HG03196 (cell line): ENCODE data around the gene SH2B2.

Experiments used
- ATAC-seq: cut with Tn5 transposase; IDR thresholded peaks from one replicate; pipeline ENCODE4 v1.9.1; 2021; ENCODE audit not compliant: unreplicated experiment

The SH2B2 gene

DNA sequence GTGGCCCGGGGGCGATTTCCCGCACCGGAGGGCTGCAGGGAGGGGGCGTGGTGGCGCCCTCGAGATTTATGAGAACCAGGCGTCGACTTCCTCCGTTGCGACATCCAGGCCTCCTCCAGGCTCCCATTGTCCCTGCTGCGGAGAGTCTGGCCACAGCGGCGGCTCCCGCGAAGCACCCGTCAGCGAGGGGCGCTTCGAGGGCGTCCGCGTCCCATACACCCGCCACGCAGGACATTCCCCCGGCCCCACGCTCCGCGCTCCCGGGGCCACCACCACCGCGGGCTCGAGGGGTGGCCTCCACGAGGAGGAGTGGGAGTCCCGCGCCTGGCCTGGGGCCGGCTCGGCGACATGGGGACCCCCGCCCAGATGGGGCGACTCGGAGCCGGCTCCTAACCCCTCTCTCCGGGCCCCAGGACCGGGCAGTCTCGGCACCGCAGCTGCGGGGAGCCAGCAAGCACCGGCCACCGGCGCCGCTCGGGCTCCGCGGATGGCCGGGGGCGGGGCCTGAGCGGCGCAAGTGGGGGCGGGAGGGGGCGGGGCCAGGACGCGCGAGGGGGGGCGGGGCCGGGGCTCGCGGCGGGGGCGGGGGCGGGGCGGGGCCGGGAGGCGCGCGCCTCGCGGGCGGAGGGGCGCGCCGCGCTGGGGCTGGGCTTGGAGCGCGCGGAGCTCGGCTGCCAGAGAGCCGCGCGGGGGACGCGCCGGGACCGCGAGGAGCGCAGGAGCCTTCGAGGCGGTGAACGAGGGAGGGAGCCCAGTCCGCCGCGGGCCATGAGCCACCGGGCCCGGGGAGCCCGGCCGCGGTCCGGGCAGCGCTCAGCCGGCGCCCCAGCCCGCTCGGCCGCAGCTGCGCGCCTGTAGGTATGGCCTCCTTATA is at the start of gene SH2B2:
TSS of gene SH2B2 (plus strand) at position 632 of the 874 bp plus-strand sequence. CDS start 13,683 bp downstream, outside the sequence.
- no peak for ATAC-seq

DNA sequence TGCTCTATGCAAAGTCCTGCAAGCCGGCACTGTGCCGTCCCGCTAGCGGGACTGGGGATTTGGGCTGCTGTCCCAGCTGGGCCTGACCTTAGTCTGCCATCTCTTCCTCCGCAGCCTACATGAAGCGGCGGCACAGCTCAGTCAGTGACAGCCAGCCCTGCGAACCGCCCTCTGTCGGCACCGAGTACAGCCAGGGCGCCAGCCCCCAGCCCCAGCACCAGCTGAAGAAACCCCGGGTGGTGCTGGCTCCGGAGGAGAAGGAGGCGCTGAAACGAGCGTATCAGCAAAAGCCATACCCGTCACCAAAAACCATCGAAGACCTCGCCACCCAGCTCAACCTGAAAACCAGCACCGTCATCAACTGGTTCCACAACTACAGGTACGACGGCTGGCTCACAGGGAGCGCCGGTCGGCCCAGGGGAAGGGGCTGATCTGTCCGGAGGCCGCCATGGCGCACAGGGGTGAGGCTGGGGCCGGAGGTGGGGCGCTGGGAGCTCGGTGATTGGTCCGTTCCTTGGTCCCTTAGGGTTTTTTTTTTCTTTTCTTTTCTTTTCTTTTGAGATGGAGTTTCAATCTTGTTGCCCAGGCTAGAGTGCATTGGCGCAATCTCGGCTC is 47.4 kb upstream of the SH2B2 start:
- ATAC-seq = no peak

DNA sequence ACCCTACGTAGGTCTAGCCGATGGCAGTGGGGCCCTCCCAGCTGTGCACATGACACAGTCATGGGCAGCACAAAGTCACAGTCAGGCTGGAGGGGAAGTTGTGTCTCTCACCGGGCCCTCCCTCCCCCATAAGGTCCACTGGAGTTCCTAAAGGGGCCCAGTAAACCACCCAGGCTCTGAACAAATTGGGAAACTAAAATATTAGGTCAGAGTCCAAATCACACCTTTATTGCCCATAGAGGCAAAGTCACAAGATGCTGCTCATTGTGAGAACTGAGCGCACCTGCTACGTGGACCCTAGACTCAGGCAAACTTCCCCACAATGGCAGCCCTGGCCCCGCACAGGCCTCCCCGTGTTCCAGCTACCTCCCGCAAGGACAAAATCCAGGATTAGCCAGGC is 45.2 kb upstream of the SH2B2 start:
- ATAC-seq = no peak

DNA sequence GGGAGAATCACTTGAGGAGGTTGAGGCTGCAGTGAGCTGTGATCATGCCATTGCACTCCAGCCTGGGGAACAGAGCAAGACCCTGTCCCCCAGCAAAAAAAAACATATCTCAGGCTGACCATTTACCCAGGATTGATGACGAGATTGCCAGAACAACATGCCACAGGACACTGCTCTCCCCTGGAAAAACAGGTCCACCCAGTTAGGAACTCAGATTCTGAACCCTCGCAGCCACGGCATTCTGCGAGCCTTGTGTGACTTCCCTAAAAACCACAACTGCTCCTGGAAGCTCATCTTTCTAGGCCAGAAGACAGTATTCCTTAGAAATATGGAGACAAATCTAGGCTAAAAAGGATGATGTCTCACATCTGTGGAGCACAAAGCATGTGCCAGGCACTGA is 42.1 kb upstream of the SH2B2 start:
- ATAC-seq = no peak

DNA sequence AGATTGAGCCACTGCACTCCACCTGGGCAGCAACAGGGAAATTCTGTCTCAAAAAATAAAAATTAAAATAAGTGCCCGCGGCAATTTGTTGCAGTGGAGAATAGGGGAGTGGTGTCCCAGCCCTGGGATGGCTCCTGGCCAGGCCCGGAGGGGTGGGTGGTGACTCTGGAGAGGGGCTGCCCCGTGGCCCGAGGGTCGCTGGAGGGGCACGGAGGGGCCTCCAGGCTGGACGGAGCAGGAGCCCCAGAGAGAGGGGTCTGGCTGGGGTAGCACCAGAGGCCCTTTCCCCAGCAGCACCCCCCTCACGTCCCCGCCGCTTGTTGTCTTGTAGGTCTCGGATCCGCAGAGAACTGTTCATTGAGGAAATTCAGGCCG is 38.6 kb upstream of the SH2B2 start:
- no peak for ATAC-seq

DNA sequence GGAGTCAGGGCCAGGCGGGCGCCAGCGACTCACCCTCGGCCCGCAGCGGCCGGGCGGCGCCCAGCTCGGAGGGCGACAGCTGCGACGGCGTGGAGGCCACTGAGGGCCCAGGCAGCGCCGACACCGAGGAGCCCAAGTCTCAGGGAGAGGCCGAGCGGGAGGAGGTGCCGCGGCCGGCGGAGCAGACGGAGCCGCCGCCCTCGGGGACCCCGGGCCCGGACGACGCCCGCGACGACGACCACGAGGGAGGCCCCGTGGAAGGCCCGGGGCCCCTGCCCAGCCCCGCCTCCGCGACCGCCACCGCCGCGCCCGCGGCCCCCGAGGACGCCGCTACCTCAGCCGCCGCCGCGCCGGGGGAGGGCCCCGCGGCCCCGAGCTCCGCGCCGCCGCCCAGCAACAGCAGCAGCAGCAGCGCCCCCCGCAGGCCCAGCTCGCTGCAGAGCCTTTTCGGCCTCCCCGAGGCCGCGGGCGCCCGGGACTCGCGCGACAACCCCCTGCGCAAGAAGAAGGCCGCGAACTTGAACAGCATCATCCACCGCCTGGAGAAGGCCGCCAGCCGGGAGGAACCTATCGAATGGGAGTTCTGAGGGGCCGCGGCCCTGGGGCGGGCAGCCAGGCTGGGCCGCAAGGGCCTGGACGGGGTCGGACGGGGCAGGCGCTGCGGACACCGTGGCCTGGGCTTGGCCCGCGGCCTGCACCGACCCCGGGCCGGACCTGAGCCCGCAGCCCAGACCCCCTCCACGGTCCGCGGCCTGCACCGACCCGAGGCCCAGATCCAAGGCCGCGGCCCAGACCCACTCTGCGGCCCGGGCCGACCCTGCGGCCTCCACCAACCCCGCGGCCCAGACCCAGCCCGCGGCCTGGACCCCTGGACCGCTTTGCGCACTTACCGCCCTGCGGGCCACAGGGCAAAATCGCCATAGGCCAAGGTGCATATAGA is 37.9 kb upstream of the SH2B2 start:
- ATAC-seq = no peak

DNA sequence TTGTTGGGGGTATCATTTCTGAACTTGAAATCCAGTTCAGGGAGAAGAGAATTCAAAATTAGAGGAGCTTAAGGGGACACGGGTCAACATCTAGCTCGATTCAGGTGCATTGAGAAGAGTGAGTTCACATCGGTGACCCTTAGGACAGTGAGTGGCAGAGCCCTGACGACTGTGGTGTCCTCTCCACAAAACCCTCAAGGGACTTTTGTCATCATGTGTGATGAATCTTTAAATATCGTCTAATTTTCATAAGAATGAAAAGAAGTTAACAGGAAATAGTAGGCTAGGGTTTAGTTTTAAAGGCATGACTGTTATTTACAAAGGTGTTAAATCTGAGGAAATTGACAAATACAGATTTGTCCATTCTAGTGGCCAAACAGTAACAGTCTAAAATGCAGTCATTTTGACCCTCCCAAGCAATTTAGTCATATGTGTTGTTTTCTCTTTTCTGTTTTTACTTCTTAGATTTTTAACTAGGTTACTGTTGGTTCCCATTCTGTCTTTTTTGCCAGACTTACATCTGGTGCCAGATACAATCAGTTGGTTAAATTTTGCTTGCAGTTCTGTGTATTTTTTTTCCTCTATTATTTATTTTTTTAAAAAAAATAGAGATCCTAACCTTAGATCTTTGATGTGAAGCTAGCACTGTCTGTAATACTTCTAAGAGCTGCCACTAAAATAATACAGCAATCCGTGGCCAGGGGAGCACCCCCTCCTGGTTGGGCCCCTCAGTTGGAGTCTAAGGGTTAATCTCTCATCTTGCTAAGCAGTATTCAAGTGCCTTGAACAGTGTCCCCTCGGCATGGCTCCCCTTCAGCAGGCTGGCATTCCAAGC is 34.9 kb upstream of the SH2B2 start:
- ATAC-seq = no peak

DNA sequence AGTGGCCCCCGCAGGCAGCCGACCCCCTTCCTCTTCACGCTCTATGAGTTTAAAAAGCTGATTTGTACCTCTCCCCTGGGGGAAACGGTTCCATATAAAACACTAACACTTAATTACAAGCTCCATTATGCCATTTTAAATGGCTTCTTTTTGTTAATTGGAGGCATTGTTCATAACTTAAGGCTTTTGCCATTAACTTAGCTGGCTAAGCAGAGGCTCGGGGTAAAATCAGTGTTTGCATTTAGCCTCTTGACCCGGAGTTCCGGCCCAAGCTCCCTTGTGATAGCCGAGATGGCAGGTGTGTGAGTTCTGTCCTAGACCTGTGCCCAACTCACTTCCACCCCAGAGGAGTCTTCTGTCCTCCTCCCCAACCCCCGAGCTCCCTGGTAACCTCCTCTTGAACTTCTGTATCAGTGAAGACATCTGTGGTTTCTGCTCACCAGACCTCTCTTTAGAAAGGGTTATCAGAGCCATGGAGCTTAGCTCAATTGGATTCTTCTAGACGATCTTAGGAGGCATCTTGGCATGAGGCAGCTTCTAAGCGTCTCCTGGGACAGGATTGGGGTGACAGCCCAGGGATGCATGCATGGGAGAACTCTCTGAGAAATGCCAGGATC is 34.2 kb upstream of the SH2B2 start:
- no peak for ATAC-seq

DNA sequence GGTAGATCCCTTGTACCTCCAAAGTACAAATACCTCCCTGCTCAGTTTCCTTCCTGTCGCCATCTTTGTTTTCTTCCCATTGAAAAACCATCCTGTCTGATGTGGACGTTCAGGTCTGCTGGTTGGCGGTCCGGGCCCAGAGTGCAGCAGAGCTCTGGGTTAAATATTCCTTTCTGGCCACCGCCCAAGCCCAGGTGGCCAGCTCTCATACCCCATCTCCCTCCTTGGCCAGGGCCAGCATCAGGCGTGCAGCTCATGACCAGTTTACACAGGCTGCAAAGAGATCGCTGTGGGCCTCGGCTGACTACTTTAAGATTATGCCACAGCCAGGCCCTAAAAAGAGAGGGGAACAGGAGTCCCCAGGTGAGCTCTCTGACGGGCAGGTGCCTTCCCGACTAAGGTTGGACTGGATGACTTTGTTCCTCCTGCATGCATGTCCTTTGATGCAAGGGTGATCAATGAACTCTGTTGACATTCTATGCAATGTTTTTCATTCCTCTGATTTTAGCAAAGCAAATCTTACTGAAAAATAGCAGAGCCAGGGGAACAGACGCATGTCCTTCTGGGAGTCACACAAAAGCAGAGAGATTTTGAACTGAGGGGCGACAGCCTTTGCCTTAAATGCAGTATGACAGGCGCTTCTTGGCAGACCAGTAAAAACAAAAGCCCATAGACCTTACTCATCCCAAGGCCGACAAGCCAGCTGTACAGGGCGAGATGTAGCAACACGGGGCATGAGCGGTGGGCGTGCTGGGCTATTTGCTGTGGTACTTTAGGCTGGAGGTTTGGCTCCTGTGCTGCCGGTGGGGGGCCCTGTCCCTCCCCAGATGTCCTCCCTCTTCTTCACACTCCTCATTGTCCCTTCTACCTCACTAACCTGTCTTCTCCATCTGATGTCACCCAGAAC is 33.3 kb upstream of the SH2B2 start:
- ATAC-seq = no peak

DNA sequence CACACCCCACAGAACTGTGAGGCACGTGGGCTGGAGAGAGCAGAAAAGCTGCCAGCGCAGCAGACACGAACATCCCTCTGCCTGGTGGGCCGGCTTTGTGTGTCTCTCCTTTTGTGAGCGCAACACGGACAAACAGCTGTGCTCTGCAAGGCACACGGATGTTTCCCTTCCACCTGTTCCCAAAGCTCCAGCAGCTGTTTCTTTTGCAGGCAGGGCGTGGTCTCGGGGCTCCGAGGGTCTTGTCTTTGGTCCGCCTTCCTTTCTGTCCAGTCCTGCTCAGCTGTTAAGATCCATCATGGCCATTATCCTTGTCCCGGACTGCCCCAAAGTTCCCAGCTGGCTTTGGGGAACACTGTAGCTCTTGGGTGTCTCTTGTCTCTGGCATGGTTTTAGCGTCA is 32.7 kb upstream of the SH2B2 start:
- no peak for ATAC-seq

DNA sequence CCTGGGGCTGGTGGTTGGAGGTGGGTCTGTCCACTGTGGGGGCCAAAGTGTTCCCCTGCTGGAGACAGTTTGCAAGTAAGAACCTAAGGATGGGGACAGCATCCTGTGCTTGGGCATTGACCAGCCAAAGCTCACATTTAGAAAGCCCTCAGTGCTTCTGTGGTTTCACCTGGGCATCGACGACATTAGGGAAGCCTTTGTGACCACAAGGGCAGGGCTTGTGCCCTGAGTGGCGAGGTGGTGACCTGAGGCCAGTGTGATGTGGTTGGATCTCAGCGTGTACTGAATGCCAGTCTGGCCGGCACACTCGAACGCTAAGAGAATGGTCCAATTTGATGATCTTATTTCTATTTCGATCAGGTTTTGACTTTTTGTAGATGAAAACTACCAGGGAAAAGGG is 32.1 kb upstream of the SH2B2 start:
- ATAC-seq = no peak

DNA sequence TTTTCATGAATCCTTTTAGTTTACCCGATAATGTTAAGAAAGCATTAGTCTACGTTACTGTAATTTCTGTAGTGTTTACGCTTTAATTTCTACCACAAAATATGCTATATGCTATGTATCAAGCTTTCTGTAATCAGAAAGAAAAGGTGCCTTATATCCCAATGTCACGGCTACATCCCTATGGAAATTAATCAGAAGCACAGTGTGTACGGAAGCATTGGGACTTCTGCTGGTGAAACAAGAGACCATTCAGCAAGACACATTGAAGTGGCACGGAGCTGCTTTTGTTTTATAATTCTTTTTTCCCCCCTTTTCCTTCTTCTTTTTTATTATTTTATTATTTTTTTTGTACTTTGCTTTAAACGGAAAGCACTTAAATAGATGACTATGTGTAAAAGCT is 31.2 kb upstream of the SH2B2 start:
- no peak for ATAC-seq

DNA sequence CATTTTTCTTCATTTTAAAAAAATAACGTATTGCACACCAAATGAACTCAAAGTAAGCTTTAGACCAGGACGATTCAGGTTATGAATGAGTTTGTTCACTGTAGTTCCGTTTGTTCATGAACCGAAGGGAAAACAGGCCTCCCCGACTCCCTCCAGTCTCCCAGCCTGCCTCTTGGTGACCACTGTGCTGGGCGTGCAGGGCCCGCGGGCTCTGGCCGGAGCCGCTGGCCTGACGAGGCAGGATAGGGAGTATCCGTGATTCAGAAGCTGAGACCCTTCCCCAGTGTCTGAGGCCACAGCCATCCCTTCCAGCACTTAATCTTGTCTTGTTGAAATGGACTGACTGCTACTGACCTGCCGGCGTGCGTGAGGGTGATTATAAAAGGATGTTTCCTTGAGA is 30.8 kb upstream of the SH2B2 start:
- ATAC-seq = no peak

DNA sequence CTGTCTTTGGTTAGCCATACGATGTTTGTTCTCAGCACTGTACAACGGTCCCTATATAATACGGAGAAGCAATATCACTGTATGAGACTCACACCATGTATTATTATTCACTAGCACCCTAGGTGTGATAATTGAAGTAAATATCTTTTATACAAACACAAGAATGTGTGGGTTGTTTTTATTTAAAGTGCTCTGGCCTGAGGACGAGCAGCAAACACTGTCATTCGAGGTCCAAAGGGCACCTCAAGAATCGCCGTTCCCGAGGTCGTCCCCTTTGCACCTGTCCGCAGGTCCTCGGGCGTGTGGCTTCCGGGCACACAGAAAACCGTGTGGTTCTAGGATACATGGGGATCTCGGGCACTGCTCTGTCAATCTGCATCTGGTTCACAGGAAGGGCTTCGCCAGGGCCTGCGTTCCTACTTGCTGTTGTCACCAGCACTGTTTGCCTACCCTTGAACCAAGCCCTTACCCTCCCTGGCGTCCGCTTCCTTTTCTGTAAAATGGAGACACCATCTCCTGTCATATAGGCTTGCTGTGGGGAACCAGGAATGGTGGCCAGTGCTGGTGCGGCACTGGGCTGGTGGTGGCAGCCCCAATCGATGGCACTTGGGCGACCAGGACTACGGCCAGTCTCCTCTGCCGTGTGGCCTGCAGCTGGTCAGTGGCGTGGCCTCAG is 28.5 kb upstream of the SH2B2 start:
- ATAC-seq = no peak

DNA sequence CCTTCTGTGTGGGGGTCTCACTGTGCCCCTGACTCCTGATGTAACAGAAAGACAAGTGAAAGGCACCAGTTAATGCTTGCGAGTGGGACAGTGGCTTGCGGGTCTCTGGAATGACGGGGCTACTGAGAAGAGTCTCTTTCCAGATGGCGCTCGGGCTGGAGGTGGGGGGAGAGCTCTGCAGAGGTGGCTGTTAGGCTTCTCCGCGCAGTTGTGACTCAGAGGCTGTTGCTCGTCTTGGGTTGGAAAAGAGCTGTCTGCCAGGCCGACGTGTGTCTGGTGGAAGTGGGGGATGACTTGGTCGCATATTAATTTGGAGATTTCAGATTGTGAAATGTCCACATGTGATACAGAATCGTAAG is 27.9 kb upstream of the SH2B2 start:
- no peak for ATAC-seq

DNA sequence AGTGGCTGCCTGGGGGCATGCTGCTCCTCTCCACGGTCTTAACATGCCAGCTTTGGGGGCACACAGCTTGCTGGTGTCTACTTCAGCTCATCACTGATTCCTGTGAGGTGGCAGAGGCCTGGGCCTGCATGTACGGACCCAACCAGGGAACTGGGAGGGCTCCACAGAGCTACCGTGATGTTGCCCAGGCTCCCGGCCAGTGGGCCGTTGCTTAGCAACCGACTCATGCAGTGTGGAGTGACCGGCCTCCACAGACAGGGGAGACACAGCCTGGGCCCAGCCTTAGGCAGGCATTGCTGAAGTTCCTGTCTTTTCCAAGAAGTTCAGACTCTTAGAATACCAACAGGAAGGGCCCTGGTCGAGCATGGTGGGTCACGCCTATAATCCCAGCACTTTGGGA is 25.8 kb upstream of the SH2B2 start:
- no peak for ATAC-seq

DNA sequence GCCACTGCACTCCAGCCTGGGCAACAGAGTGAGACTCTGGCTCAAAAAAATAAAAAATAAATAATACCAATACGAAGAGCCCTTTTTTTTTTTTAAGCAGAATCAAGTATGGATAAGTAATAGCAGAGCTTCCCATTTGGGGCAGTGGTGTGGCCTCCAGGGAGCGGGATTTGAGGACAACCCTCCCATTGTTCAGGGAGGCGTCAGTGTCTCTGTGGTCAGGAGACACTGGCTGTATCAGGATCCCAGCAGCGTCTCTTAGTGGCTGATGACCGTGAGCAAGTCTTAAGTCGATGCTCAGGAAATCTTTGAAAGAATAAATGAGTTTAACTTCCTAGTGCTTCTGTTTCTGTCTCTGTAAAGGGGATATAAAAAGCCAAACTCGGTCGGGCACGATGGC is 25.2 kb upstream of the SH2B2 start:
- no peak for ATAC-seq

DNA sequence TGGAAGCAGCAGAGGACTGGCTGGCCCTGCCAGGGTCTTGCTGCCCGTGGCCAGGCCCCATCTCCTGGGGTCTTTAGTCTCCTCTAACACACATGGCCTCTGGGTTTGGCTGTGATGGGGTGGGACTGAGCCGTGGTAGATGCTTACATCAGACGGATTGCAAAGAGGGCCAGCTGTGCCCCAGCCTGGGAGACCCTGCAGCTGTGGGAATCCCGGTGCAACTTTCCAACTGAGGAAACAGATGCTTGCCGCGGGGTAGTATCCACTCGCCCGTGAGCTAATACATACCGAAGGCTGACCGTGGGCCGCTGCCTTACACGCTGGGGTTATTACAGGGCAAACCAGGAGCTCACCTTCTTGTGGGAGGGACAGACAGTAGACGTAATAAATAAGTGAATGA is 24.1 kb upstream of the SH2B2 start:
- no peak for ATAC-seq

DNA sequence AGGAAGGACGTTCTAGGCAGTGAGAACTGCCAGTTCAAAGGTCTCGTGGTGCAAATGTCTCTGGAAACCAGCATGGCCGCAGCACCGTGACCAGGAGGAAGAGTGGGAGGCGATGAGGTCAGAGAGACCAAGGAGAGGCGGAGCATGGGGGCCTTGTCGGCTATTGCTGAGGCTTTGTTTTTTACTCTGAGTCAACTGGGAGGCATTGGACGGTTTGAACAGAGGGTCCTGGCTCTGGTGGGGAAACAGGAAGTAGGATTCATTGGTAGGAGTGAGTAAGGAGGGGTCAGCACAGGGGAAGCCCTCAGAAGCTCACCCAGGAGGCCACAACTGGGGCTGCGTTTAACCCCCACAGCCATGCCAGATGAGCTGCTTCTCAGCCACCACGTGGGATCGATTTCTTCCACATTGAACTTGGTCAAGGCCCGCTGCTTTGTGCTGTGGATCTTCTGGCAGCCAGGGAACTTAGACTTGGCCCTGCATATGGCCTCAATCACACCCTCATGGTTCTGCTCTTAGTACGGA is 22.2 kb upstream of the SH2B2 start:
- no peak for ATAC-seq
